Measurements from ENCODE around the gene SCAPER. TPM values are rescaled to one million over a fixed set of nuclear protein-coding genes. Genes with fewer than 3 reads are reported as not detected.

Gene SCAPER
- total and polyA plus RNA-seq, 4 donors = 3.3 to 18.0 (median 9.9) TPM

GRCh38 chr15:76664411-76664810 is 240.7 kb downstream of the SCAPER start:
- H3K27ac ChIP-seq (ENCODE audit: low read depth in 1 of 2, low read length in 2 of 2) = no peak overlapping the region
- no peak overlapping the region for H3K4me3 ChIP-seq (ENCODE audit: low read depth in 1 of 3, low read length in 3 of 3)
- WGBS = 94% methylated on average over 2 of the region's 2 CpGs
- no peak overlapping the region for H3K9ac ChIP-seq (ENCODE audit: low read depth in 1 of 2, low read length in 2 of 2)
- no peaks in the 10 kb centered on the region for H3K4me1 ChIP-seq (ENCODE audit: control insufficient read depth in 4 of 4, insufficient read depth in 4 of 4, low read length in 3 of 4)
- TF ChIP-seq, protein P1, sequence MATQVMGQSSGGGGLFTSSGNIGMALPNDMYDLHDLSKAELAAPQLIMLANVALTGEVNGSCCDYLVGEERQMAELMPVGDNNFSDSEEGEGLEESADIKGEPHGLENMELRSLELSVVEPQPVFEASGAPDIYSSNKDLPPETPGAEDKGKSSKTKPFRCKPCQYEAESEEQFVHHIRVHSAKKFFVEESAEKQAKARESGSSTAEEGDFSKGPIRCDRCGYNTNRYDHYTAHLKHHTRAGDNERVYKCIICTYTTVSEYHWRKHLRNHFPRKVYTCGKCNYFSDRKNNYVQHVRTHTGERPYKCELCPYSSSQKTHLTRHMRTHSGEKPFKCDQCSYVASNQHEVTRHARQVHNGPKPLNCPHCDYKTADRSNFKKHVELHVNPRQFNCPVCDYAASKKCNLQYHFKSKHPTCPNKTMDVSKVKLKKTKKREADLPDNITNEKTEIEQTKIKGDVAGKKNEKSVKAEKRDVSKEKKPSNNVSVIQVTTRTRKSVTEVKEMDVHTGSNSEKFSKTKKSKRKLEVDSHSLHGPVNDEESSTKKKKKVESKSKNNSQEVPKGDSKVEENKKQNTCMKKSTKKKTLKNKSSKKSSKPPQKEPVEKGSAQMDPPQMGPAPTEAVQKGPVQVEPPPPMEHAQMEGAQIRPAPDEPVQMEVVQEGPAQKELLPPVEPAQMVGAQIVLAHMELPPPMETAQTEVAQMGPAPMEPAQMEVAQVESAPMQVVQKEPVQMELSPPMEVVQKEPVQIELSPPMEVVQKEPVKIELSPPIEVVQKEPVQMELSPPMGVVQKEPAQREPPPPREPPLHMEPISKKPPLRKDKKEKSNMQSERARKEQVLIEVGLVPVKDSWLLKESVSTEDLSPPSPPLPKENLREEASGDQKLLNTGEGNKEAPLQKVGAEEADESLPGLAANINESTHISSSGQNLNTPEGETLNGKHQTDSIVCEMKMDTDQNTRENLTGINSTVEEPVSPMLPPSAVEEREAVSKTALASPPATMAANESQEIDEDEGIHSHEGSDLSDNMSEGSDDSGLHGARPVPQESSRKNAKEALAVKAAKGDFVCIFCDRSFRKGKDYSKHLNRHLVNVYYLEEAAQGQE (IDR thresholded peaks at IDR 0.05) = no peak
- H3K36me3 ChIP-seq (ENCODE audit: control insufficient read depth in 4 of 4, insufficient read depth in 3 of 4, low read depth in 1 of 4, low read length in 3 of 4) = peaks cover 0 to 3% (median 0%) of the 10 kb centered on the region in 4 donors
- peaks cover 0 to 1% (median 0%) of the 10 kb centered on the region in 4 donors for H3K9me3 ChIP-seq (ENCODE audit: control insufficient read depth in 4 of 4, low read length in 3 of 4)
- no peaks in the 10 kb centered on the region for H3K27me3 ChIP-seq (ENCODE audit: control insufficient read depth in 4 of 4, insufficient read depth in 4 of 4, low read length in 3 of 4)
- DNase-seq (ENCODE audit: low spot score) = no peak

GRCh38 chr15:76663529-76663928 is 241.6 kb downstream of the SCAPER start:
- peaks cover 0 to 1% (median 0%) of the 10 kb centered on the region in 4 donors for H3K9me3 ChIP-seq (ENCODE audit: control insufficient read depth in 4 of 4, low read length in 3 of 4)
- no peak overlapping the region for H3K9ac ChIP-seq (ENCODE audit: low read depth in 1 of 2, low read length in 2 of 2)
- WGBS = 92% methylated on average over 2 of the region's 2 CpGs
- DNase-seq (ENCODE audit: low spot score) = no peak
- TF ChIP-seq MAX (IDR thresholded peaks at IDR 0.05) (no peak), EGR1 (IDR thresholded peaks at IDR 0.05; ENCODE audit: low read depth in 2 of 2) (no peak), RAD21 (IDR thresholded peaks at IDR 0.05) (no peak), HNF4A (conservative IDR thresholded peaks at IDR 0.05) (no peak), FOXA2 (IDR thresholded peaks at IDR 0.05) (no peak), JUND (IDR thresholded peaks at IDR 0.05) (no peak), TAF1 (conservative IDR thresholded peaks at IDR 0.05) (no peak), FOXA1 (IDR thresholded peaks at IDR 0.05) (no peak)
- TF ChIP-seq, protein P2, sequence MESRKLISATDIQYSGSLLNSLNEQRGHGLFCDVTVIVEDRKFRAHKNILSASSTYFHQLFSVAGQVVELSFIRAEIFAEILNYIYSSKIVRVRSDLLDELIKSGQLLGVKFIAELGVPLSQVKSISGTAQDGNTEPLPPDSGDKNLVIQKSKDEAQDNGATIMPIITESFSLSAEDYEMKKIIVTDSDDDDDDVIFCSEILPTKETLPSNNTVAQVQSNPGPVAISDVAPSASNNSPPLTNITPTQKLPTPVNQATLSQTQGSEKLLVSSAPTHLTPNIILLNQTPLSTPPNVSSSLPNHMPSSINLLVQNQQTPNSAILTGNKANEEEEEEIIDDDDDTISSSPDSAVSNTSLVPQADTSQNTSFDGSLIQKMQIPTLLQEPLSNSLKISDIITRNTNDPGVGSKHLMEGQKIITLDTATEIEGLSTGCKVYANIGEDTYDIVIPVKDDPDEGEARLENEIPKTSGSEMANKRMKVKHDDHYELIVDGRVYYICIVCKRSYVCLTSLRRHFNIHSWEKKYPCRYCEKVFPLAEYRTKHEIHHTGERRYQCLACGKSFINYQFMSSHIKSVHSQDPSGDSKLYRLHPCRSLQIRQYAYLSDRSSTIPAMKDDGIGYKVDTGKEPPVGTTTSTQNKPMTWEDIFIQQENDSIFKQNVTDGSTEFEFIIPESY (IDR thresholded peaks at IDR 0.05) = no peak
- TF ChIP-seq, protein P3, sequence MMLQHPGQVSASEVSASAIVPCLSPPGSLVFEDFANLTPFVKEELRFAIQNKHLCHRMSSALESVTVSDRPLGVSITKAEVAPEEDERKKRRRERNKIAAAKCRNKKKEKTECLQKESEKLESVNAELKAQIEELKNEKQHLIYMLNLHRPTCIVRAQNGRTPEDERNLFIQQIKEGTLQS (IDR thresholded peaks at IDR 0.05) = no peak
- TF ChIP-seq, protein P1 (IDR thresholded peaks at IDR 0.05) = no peak
- TF ChIP-seq, protein P4, sequence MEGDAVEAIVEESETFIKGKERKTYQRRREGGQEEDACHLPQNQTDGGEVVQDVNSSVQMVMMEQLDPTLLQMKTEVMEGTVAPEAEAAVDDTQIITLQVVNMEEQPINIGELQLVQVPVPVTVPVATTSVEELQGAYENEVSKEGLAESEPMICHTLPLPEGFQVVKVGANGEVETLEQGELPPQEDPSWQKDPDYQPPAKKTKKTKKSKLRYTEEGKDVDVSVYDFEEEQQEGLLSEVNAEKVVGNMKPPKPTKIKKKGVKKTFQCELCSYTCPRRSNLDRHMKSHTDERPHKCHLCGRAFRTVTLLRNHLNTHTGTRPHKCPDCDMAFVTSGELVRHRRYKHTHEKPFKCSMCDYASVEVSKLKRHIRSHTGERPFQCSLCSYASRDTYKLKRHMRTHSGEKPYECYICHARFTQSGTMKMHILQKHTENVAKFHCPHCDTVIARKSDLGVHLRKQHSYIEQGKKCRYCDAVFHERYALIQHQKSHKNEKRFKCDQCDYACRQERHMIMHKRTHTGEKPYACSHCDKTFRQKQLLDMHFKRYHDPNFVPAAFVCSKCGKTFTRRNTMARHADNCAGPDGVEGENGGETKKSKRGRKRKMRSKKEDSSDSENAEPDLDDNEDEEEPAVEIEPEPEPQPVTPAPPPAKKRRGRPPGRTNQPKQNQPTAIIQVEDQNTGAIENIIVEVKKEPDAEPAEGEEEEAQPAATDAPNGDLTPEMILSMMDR (IDR thresholded peaks at IDR 0.05; ENCODE audit: low read depth, low read length, missing input control) = no peak
- H3K27me3 ChIP-seq (ENCODE audit: control insufficient read depth in 4 of 4, insufficient read depth in 4 of 4, low read length in 3 of 4) = no peaks in the 10 kb centered on the region
- no peak overlapping the region for H3K27ac ChIP-seq (ENCODE audit: low read depth in 1 of 2, low read length in 2 of 2)
- peaks cover 0 to 4% (median 0%) of the 10 kb centered on the region in 4 donors for H3K36me3 ChIP-seq (ENCODE audit: control insufficient read depth in 4 of 4, insufficient read depth in 3 of 4, low read depth in 1 of 4, low read length in 3 of 4)
- H3K4me3 ChIP-seq (ENCODE audit: low read depth in 1 of 3, low read length in 3 of 3) = no peak overlapping the region
- no peaks in the 10 kb centered on the region for H3K4me1 ChIP-seq (ENCODE audit: control insufficient read depth in 4 of 4, insufficient read depth in 4 of 4, low read length in 3 of 4)
